Mucosa of descending colon (tissue), 3 donors: ENCODE measurements around the gene TTBK1. TPM values are rescaled to one million over a fixed set of nuclear protein-coding genes. Genes with fewer than 3 reads are reported as not detected.

ENCODE experiments used
- ATAC-seq: fragments of 200-7000 bp; cut with Tn5 transposase; one replicate; pipeline ENCODE4 v1.9.1; 2020; ENCODE audit warnings: mild to moderate bottlenecking, moderate library complexity
- DNase-seq, 3 donors: peaks; one replicate each; pipeline ENCODE4 v3.0.0-alpha.2; 2020
- H3K36me3 ChIP-seq: fragments of 200-600 bp; one replicate; pipeline ENCODE4 v1.8.0; 2021; ENCODE audit warnings: low read depth, mild to moderate bottlenecking
- H3K4me1 ChIP-seq: fragments of 200-600 bp; one replicate; pipeline ENCODE4 v1.8.0; 2021; ENCODE audit warnings: low read depth, mild to moderate bottlenecking
- H3K4me3 ChIP-seq: fragments of 200-600 bp; one replicate; pipeline ENCODE4 v1.8.0; 2021; ENCODE audit warnings: mild to moderate bottlenecking
- H3K9me3 ChIP-seq: fragments of 200-600 bp; one replicate; pipeline ENCODE4 v1.8.0; 2021; ENCODE audit warnings: mild to moderate bottlenecking
- CTCF ChIP-seq: fragments of 200-600 bp; IDR thresholded peaks from one replicate; pipeline ENCODE4 v1.8.0; 2022; ENCODE audit warnings: antibody characterized with exemption, mild to moderate bottlenecking
- intact Hi-C, 2 donors: fragments of 100-400 bp; cut with DNase I in 1 of 2; cut with micrococcal nuclease in 1 of 2; formaldehyde crosslinking; loops; one replicate each; pipeline versions ENCODE4 v1.11.0 to v1.11.1; 2022; cut with DNase I, micrococcal nuclease
- total RNA-seq, 3 donors: library from RNA; stranded (reverse); fragmentation: NEBNext Ultra II Directional in 2 of 3; extraction: Animal tissue kit (Norgen Biotek cat#: 25700) in 2 of 3; gene quantifications; one replicate each; pipeline versions ENCODE4 v1.2.1 to v1.2.4, GENCODE V29; 2021 to 2023
- donor health status: DM: no; HTN: no; CAD: no; lungs with moderate emphysema.
- donor health status: DM: no; HTN: no; CAD: no.
- donor health status: DM: no; HTN: yes; CAD: no.

The TTBK1 gene
- total RNA-seq, 3 donors from 2014 or later, result 0.24 to 0.95 (median 0.93) TPM

GRCh38 chr6:43250992-43251373 is 7.7 kb downstream of the TTBK1 start:
- Histone ChIP-seq H3K4me3 (no peak overlapping the region), H3K4me1 (peaks cover 14% of the 10 kb centered on the region), H3K9me3 (no peaks in the 10 kb centered on the region), H3K36me3 (no peaks in the 10 kb centered on the region)
- DNase-seq, result peak in 1 of 3 donors; percentile 25
- ATAC-seq, result peak; percentile 56
- TF ChIP-seq CTCF, result no peak
- intact Hi-C loops, result no loop called here

- intact Hi-C loops, result no loop called here
These were observed 10.1 kb downstream of the TTBK1 start for GRCh38 chr6:43253401-43253800.

GRCh38 chr6:43254138-43254817 is 11.0 kb downstream of the TTBK1 start:
- no peak overlapping the region for H3K4me3 ChIP-seq
- H3K36me3 ChIP-seq, result no peaks in the 10 kb centered on the region
- no peaks in the 10 kb centered on the region for H3K9me3 ChIP-seq
- ATAC-seq (no peak), DNase-seq (no peak)
- no peak for TF ChIP-seq CTCF
- intact Hi-C loops, result no loop called here
- H3K4me1 ChIP-seq, result peaks cover 4% of the 10 kb centered on the region

More at GRCh38 chr6:43253401-43253800, 10.1 kb downstream of the TTBK1 start:
- H3K4me3 ChIP-seq, result no peak overlapping the region
- DNase-seq (no peak), ATAC-seq (no peak)
- TF ChIP-seq CTCF, result no peak
- H3K36me3 ChIP-seq, result no peaks in the 10 kb centered on the region
- H3K4me1 ChIP-seq, result peaks cover 4% of the 10 kb centered on the region
- H3K9me3 ChIP-seq, result no peaks in the 10 kb centered on the region

GRCh38 chr6:43254846-43255245 is 11.6 kb downstream of the TTBK1 start:
- Histone ChIP-seq H3K9me3 (no peaks in the 10 kb centered on the region), H3K4me3 (no peak overlapping the region), H3K4me1 (peaks cover 4% of the 10 kb centered on the region), H3K36me3 (no peaks in the 10 kb centered on the region)
- TF ChIP-seq CTCF, result no peak
- ATAC-seq (no peak), DNase-seq (no peak)
- intact Hi-C loops, result no loop called here

GRCh38 chr6:43255408-43256054 is 12.2 kb downstream of the TTBK1 start:
- Histone ChIP-seq H3K36me3 (no peaks in the 10 kb centered on the region), H3K4me3 (no peak overlapping the region), H3K4me1 (peaks cover 4% of the 10 kb centered on the region), H3K9me3 (no peaks in the 10 kb centered on the region)
- ATAC-seq, result no peak
- intact Hi-C loops, result no loop called here
- no peak for TF ChIP-seq CTCF
- no peak for DNase-seq
